Ovary (tissue), 9 donors: ENCODE data around the gene POLN. TPM values are rescaled to one million over a fixed set of nuclear protein-coding genes. Genes with fewer than 3 reads are reported as not detected.

Source experiments
- DNase-seq, 5 donors: peaks; one replicate each; pipeline ENCODE4 v3.0.0-alpha.2; 2019 to 2020
- H3K27ac ChIP-seq, 2 donors: fragments of 200-600 bp; one replicate each; pipeline versions ENCODE4 v1.5.1 to v1.8.0; 2019 to 2022
- H3K27me3 ChIP-seq: fragments of 200-600 bp; one replicate; pipeline ENCODE4 v1.8.0; 2022
- H3K36me3 ChIP-seq: fragments of 200-600 bp; sonication (generic); one replicate; pipeline ENCODE4 v1.5.1; 2019
- H3K4me1 ChIP-seq: one replicate; pipeline ENCODE4 v1.8.1; 2013; ENCODE audit warnings: mild to moderate bottlenecking, moderate library complexity; ENCODE audit not compliant: insufficient read depth
- H3K4me3 ChIP-seq: fragments of 200-600 bp; sonication (generic); one replicate; pipeline ENCODE4 v1.5.1; 2017
- H3K9me3 ChIP-seq, 2 donors: fragments of 200-600 bp in 1 of 2; sonication (generic) in 1 of 2; one replicate each; pipeline versions ENCODE4 v1.5.1 to v1.8.1; 2013 to 2019; ENCODE audit warnings: mild to moderate bottlenecking in 1 of 2, moderate library complexity in 1 of 2
- EP300 ChIP-seq: sonication (generic); formaldehyde crosslinking; IDR thresholded peaks from one replicate; pipeline ENCODE4 v1.6.1; 2017; ENCODE audit warnings: antibody characterized with exemption
- POLR2A ChIP-seq: fragments of 450-650 bp; IDR thresholded peaks from one replicate; pipeline ENCODE4 v1.6.1; 2017; ENCODE audit warnings: antibody characterized with exemption, mild to moderate bottlenecking, moderate library complexity
- WGBS, 3 donors: extraction: QIAGEN DNeasy Blood & Tissue Kit in 1 of 3; methylation state at CpG; one replicate each; pipeline versions ENCODE4 v1.1.5 to v1.1.7; 2013 to 2017; 5-methylcytosine and 5-hydroxymethylcytosine counted together
- intact Hi-C, 4 donors: fragments of 100-400 bp; cut with DNase I; formaldehyde crosslinking; loops; one replicate each; pipeline versions ENCODE4 v1.11.0 to v1.15.1; 2022 to 2023
- polyA plus RNA-seq, 2 donors: library from polyadenylated mRNA; stranded (reverse); fragments of 200-250 nt in 1 of 2; fragments of 350-450 nt in 1 of 2; fragmentation: Illumina TruSeq in 1 of 2; extraction: RNeasy Lipid Tissue Mini Kit (QIAGEN cat#74804) in 1 of 2; gene quantifications; one replicate each; pipeline ENCODE4 v1.2.3, GENCODE V29; 2013 to 2014
- total RNA-seq, 7 donors: library from RNA; depleted of rRNA in 2 of 7; stranded (reverse); fragments of >200 nt in 2 of 7; fragmentation: NEBNext Ultra II Directional in 3 of 7; extraction: Animal tissue kit (Norgen Biotek cat#: 25700) in 3 of 7; gene quantifications; one replicate each; pipeline versions ENCODE4 v1.1.0 to v1.2.4, GENCODE V29; 2016 to 2023
- TF ChIP-seq, protein P1 (sequence below), 3 donors: fragments of 450-650 bp in 2 of 3; fragments of 200-600 bp in 1 of 3; IDR thresholded peaks; one replicate each; pipeline versions ENCODE4 v1.5.1 to v1.8.0; 2016 to 2022; ENCODE audit warnings: antibody characterized with exemption in 3 of 3, mild to moderate bottlenecking in 1 of 3
- donor health status: DM: no; HTN: no; CAD: no; lungs with moderate emphysema.
- donor health status: DM: no; HTN: no; CAD: no.
- donor health status: Bipolar disorder and iron deficiency.
- donor health status: DM: yes; HTN: yes; CAD: no.
- donor health status: DM: no; HTN: no; CAD: no.
- donor health status: DM: yes; HTN: yes; CAD: no.

The POLN gene
- total and polyA plus RNA-seq, 9 donors = 0.95 to 11.4 (median 3.1) TPM

DNA sequence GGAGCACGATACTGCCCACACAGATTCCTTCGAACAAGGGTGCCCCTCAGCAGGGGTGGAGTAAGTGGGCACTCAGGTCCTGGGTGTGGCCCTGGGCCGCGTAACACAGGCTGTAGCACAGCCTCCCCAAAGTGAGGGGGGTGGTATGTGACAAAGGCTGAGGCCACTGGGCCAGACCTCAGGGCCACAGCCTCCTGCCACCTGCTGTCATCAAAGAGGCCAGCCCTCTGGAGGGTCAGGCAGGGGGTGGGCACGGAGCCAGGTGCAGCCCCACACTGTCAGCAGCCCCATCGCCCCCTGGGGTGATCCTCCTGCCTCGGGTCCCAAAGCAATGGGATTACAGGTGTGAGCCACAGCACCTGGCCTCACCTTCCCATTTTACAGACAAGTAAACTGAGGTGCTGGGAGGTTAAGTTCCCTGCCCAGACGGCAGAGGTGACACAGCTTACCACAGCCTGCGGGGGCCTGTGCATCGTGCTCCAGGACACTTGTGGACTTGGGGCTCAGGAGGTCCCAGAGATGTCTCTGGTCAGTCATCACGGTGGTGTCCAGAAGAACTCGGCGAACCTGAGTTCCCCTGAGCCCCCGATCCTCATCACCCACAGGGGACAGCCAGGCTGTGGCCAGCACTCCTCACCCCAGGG, 47.5 kb upstream of the POLN start:
- WGBS, 3 donors = 87 to 90% (median 89%) methylated on average over 12 to 14 of the region's 14 CpGs
- Histone ChIP-seq H3K36me3 (no peaks in the 10 kb centered on the region), H3K27me3 (no peaks in the 10 kb centered on the region), H3K4me3 (no peak overlapping the region), H3K9me3 (no peaks in the 10 kb centered on the region), H3K27ac (no peak overlapping the region), H3K4me1 (no peaks in the 10 kb centered on the region)
- intact Hi-C loops = no loop called here
- DNase-seq = peak in 1 of 5 donors; percentile 22
- TF ChIP-seq, protein P1, sequence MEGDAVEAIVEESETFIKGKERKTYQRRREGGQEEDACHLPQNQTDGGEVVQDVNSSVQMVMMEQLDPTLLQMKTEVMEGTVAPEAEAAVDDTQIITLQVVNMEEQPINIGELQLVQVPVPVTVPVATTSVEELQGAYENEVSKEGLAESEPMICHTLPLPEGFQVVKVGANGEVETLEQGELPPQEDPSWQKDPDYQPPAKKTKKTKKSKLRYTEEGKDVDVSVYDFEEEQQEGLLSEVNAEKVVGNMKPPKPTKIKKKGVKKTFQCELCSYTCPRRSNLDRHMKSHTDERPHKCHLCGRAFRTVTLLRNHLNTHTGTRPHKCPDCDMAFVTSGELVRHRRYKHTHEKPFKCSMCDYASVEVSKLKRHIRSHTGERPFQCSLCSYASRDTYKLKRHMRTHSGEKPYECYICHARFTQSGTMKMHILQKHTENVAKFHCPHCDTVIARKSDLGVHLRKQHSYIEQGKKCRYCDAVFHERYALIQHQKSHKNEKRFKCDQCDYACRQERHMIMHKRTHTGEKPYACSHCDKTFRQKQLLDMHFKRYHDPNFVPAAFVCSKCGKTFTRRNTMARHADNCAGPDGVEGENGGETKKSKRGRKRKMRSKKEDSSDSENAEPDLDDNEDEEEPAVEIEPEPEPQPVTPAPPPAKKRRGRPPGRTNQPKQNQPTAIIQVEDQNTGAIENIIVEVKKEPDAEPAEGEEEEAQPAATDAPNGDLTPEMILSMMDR (IDR thresholded peaks at IDR 0.05) = no peak
- TF ChIP-seq POLR2A (no peak), EP300 (no peak)

DNA sequence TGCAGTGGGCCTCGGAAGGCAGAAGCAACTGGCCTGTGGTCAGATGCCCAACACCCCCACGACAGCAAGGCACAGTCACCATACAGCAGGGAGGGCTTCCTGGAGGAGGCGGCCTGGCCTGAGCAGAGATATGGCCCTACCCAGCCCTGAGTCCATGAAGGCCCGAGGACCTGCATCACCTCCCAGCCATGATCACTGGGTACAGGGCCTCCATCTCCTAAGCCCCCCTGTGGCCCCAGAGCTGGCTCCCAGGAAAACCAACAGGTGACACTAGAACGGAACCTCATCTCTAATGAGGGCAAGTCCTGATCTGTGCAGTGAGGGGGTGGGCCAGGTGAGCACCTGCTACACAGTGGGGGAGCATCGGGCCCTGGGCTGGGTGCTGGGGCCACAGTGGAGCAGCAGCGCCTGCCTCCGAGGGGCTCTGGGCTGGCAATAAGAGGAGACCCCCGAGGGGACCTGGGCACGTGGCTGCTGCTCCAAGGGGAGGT, 46.2 kb upstream of the POLN start:
- 87 to 89% (median 87%) methylated on average over 9 to 10 of the region's 10 CpGs for WGBS, 3 donors
- Histone ChIP-seq H3K4me1 (no peaks in the 10 kb centered on the region), H3K27me3 (no peaks in the 10 kb centered on the region), H3K27ac (no peak overlapping the region), H3K4me3 (no peak overlapping the region), H3K9me3 (no peaks in the 10 kb centered on the region), H3K36me3 (no peaks in the 10 kb centered on the region)
- peak in 1 of 5 donors; percentile 19 for DNase-seq
- TF ChIP-seq EP300 (no peak), POLR2A (no peak)
- TF ChIP-seq, protein P1 (IDR thresholded peaks at IDR 0.05) = no peak
- intact Hi-C loops = no loop called here

DNA sequence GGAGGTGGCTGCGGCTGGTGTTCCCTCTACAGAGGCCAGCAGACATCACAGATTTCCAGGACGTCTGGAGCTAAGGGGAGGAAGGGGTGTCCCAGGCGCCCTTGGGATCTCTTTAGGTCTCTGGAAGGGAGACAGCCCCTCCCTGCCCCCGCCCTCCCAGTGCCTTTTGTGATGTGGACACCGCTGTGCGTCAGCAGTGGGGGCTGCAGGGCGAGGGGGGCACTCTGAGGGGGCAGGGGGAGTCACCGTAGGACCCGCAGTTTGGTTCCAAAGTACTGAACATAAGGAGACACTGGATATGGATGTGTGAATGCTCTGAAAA, 45.6 kb upstream of the POLN start:
- intact Hi-C loops = no loop called here
- H3K36me3 ChIP-seq = no peaks in the 10 kb centered on the region
- H3K9me3 ChIP-seq = no peaks in the 10 kb centered on the region
- H3K4me3 ChIP-seq = no peak overlapping the region
- H3K27me3 ChIP-seq = no peaks in the 10 kb centered on the region
- H3K27ac ChIP-seq = no peak overlapping the region
- TF ChIP-seq, protein P1 (IDR thresholded peaks at IDR 0.05) = no peak
- TF ChIP-seq POLR2A = no peak
- no peak for TF ChIP-seq EP300
- DNase-seq = peak in 1 of 5 donors; percentile 21
- 88 to 89% (median 89%) methylated on average over 9 of the region's 9 CpGs for WGBS, 3 donors
- H3K4me1 ChIP-seq = no peaks in the 10 kb centered on the region

DNA sequence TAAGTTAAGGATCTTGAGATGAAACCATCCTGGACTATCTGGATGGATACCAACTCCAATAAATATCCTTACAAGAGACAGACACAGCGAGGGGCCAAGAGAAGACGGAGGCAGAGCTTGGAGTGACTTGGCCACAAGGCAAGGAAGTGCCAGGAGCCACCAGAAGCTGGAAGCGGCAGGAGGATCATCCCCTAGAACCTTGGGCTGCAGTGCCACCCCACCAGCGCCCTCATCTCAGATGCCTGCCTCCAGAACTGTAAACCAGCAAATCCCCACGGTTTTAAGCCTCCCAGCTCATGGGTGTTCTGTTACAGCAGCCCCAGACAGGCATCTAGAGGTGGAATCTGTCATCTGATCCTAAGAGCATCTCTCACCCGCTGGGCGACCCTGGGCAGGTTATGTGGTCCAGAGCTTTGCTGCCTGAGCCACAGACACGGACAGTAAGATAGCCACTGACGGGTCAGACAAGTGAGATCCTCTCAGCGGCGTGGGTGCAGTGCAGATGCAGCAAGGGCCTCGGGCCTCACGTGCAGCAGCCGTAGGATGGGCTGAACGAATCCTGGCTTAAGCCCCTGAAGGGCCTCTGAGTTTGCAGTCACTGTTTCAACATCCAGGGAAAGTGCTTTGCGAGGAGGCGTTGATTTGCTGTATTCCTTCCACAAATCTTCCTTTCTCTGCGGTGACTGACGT, 45.1 kb upstream of the POLN start:
- intact Hi-C loops = no loop called here
- Histone ChIP-seq H3K4me3 (no peak overlapping the region), H3K27ac (no peak overlapping the region), H3K27me3 (no peaks in the 10 kb centered on the region), H3K9me3 (no peaks in the 10 kb centered on the region), H3K4me1 (no peaks in the 10 kb centered on the region), H3K36me3 (no peaks in the 10 kb centered on the region)
- peak in 1 of 5 donors; percentile 15 for DNase-seq
- WGBS, 3 donors = 75 to 85% (median 78%) methylated on average over 19 of the region's 19 CpGs
- TF ChIP-seq, protein P1 (IDR thresholded peaks at IDR 0.05) = no peak
- no peak for TF ChIP-seq EP300
- TF ChIP-seq POLR2A = no peak
